ENCODE results near the gene ZNF366.

ZNF366 gene

DNA sequence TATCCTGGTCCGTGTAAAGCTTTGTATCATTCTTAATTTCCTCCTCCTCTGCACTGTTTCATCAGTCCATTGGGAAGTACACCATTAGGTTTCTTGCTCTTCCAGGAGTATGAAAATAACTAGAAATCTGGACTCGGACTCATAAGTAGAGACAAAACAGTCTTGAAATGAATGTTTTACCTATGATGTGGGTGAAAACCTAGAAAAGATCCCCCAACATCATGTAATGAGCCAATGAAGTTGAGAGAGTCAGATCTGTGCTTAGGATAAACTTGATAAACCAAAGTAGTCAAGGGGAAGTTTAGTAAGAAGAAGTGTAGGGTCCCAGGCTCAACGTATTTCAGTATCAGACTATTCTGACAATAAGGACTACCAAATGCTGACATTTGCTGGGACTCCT, 25.2 kb downstream of the ZNF366 start:
- TF ChIP-seq CTCF (conservative IDR thresholded peaks at IDR 0.05; ENCODE audit: low read depth, low read length) = no peak
- no peak overlapping the region for H3K4me3 ChIP-seq (ENCODE audit: low read depth, low read length)
- no peak for DNase-seq (ENCODE audit: low read depth)

DNA sequence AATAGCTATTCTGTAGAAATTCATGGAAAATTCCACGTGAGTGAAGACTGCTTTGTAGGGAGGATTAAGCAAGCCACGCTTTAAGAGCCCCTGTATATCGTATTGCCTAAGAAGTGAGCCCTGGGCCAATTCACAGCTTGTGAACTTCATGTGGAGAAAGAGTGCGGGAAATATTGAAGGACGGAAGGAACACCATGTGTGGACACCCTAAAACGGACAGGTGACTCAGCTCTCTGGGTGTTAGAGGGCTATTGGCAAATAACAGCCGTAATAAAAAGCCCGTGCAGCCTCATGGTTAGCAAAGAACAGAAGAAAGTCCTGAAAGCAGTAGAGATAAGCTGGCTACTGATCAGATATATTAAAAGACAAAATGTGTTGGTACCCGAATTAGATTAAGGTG, 26.4 kb downstream of the ZNF366 start:
- no peak for TF ChIP-seq CTCF (conservative IDR thresholded peaks at IDR 0.05; ENCODE audit: low read depth, low read length)
- peak; percentile 71 for DNase-seq (ENCODE audit: low read depth)

DNA sequence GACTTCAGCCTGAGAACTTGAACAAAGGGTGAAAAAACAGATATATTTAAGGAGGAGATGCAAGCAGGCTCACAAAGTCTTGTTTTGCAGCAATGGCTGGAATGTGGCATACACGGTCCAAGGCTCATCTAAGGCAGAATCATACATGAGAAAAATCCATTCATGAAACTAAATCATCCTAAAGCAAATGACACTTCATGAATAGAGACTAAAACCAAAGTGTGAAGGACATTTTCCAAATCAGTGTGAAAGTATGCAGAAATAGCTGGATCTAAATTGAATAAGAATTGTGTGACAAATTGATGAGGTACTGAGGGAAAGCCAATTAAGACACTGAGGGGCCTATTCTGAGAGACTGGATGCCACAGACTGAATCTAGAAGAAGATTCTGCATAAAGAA, 27.3 kb downstream of the ZNF366 start:
- no peak overlapping the region for H3K4me3 ChIP-seq (ENCODE audit: low read depth, low read length)
- no peak for TF ChIP-seq CTCF (conservative IDR thresholded peaks at IDR 0.05; ENCODE audit: low read depth, low read length)
- no peak for DNase-seq (ENCODE audit: low read depth)

More for the DNA sequence above, 26.4 kb downstream of the ZNF366 start:
- H3K4me3 ChIP-seq (ENCODE audit: low read depth, low read length) = no peak overlapping the region

GRCh38 chr5:72478684-72479083, 28.5 kb downstream of the ZNF366 start:
- no peak for DNase-seq (ENCODE audit: low read depth)
- TF ChIP-seq CTCF (conservative IDR thresholded peaks at IDR 0.05; ENCODE audit: low read depth, low read length) = no peak
- no peak overlapping the region for H3K4me3 ChIP-seq (ENCODE audit: low read depth, low read length)

GRCh38 chr5:72478276-72478675, 28.9 kb downstream of the ZNF366 start:
- TF ChIP-seq CTCF (conservative IDR thresholded peaks at IDR 0.05; ENCODE audit: low read depth, low read length) = no peak
- H3K4me3 ChIP-seq (ENCODE audit: low read depth, low read length) = no peak overlapping the region
- DNase-seq (ENCODE audit: low read depth) = no peak

GRCh38 chr5:72477644-72478043, 29.6 kb downstream of the ZNF366 start:
- DNase-seq (ENCODE audit: low read depth) = no peak
- TF ChIP-seq CTCF (conservative IDR thresholded peaks at IDR 0.05; ENCODE audit: low read depth, low read length) = no peak
- no peak overlapping the region for H3K4me3 ChIP-seq (ENCODE audit: low read depth, low read length)

- no peak overlapping the region for H3K4me3 ChIP-seq (ENCODE audit: low read depth, low read length)
- no peak for TF ChIP-seq CTCF (conservative IDR thresholded peaks at IDR 0.05; ENCODE audit: low read depth, low read length)
- DNase-seq (ENCODE audit: low read depth) = no peak
Measured at GRCh38 chr5:72477176-72477575, 30.0 kb downstream of the ZNF366 start.
